AG08396 (cell line): Measurements from ENCODE around the gene DENND1B.

Source experiments
- DNase-seq: peaks from one replicate; pipeline ENCODE4 v3.0.0; 2012; ENCODE audit warnings: low spot score, mixed read lengths

Gene DENND1B

GRCh38 chr1:197686231-197686630 is 89.0 kb downstream of the DENND1B start:
- DNase-seq = no peak

- no peak for DNase-seq
These were observed 89.5 kb downstream of the DENND1B start for GRCh38 chr1:197685785-197686184.

- no peak for DNase-seq
These were observed 91.3 kb downstream of the DENND1B start for GRCh38 chr1:197683895-197684553.

GRCh38 chr1:197683280-197683679 is 92.0 kb downstream of the DENND1B start:
- DNase-seq = no peak

- DNase-seq = no peak
These were observed 95.0 kb downstream of the DENND1B start for GRCh38 chr1:197680311-197680710.

GRCh38 chr1:197677752-197678295 is 97.5 kb downstream of the DENND1B start:
- DNase-seq = no peak

- no peak for DNase-seq
These were observed 98.0 kb downstream of the DENND1B start for GRCh38 chr1:197677313-197677712.

GRCh38 chr1:197675583-197676208 is 99.6 kb downstream of the DENND1B start:
- DNase-seq = no peak

- no peak for DNase-seq
These were observed 101.0 kb downstream of the DENND1B start for GRCh38 chr1:197674286-197674685.

- no peak for DNase-seq
These were observed 102.0 kb downstream of the DENND1B start for GRCh38 chr1:197673292-197673691.

- DNase-seq = no peak
These were observed 102.9 kb downstream of the DENND1B start for GRCh38 chr1:197672347-197672746.

- no peak for DNase-seq
These were observed 103.4 kb downstream of the DENND1B start for GRCh38 chr1:197671920-197672319.

GRCh38 chr1:197671140-197671539 is 104.1 kb downstream of the DENND1B start:
- DNase-seq = no peak

- no peak for DNase-seq
These were observed 108.5 kb downstream of the DENND1B start for GRCh38 chr1:197666769-197667285.

- no peak for DNase-seq
These were observed 110.9 kb downstream of the DENND1B start for GRCh38 chr1:197664391-197664790.

GRCh38 chr1:197663162-197663953 is 111.9 kb downstream of the DENND1B start:
- no peak for DNase-seq

- DNase-seq = no peak
These were observed 114.9 kb downstream of the DENND1B start for GRCh38 chr1:197660389-197660788.

GRCh38 chr1:197659171-197659570 is 116.1 kb downstream of the DENND1B start:
- no peak for DNase-seq

GRCh38 chr1:197649188-197649587 is 126.1 kb downstream of the DENND1B start:
- no peak for DNase-seq

GRCh38 chr1:197638316-197638715 is 137.0 kb downstream of the DENND1B start:
- DNase-seq = no peak

- DNase-seq = no peak
These were observed 137.9 kb downstream of the DENND1B start for GRCh38 chr1:197637406-197637805.

GRCh38 chr1:197633447-197634078 is 141.7 kb downstream of the DENND1B start:
- DNase-seq = no peak
